Dermis blood vessel endothelial cell (primary cell): ENCODE measurements around the gene FAM181A. TPM values are rescaled to one million over a fixed set of nuclear protein-coding genes. Genes with fewer than 3 reads are reported as not detected.

ENCODE experiments used
- DNase-seq: peaks from one replicate; pipeline ENCODE4 v3.0.0; 2010
- total RNA-seq: library from RNA; depleted of rRNA; stranded (reverse); fragments of >200 nt; gene quantifications from 2 replicates; pipeline ENCODE4 v1.2.3, GENCODE V29; 2014

The FAM181A gene
- total RNA-seq, 1 donor from 2014 or later = not detected

DNA sequence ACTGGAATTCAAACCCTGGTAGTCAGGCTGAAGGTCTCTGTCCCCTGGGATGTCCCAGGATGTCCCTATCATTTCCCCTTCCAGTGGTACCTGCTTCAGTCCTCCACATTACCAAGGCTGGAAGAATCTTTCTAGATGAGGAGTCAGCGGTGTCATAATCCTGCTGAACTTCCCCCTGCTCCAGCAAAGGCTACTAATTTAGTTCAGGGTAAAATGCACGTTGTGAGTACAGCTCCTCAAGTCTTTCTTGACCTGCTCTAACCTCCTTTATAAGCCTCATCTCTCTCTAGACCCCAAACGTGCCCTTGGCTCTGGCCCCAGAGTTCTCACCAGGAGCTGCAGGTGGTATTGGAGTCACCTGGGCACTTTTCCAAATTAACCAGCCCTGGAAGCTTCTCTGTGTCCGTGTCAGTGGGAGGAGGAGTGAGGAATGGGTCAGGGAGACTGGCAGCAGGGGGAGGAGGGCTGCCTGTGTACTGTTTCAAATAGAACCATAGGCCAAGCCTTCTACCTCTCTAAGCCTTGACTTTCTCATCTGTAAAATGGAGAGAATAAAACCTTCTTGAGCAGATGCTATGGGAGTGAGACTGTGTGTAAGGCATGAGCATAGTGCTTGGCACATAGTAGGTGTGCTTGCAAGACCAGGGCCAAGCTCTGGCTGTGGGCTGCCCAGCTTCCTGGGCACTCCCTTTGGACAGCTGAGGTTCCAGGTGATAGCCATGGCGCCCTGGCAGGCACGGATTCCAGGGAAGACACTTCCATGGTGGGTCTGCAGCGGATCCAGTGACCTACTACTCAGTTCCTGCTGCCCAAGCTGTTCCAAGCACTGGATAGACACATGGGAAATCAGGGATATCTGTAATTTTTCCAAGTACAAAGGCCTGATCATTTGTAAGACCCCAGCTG lies 24.7 kb downstream of the FAM181A start:
- DNase-seq = no peak

DNA sequence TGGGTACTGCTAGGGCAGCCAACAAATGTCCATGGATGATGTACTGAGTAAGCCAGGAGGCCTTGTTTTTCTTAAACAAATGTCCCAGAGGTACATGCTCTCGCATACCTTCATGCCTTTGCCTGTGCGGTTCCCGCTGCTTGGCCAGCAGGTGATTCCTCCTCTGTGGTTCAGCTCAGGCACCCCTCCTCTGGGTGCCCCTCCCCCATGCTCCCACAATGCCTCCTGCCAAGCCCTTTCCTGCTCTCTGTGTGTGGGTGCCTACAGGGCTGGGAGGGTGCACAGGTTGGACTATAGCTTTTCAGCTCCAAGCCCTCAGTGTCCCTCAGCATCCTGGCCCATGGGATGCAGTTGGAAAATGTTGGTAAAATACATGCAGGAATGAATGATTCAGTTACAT lies 25.7 kb downstream of the FAM181A start:
- DNase-seq = no peak

DNA sequence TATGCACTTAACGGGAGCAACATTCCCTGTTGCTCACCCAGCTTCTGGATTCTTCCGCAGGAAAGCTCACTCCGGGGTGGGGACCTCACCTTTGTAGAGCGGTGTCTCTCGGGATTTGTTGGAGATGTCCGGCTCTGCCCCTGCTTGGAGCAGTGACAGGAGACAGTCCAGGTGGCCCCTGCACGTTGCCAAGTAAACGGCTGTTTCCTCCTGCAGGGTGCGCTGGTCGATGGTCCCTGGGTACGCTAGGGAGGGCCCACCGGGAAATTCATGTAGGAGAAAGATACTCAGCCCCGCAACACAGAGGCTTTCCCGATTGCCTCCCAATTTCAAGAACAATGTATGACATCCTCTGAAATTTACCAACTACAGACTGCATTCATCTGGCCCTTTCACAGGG lies 26.1 kb downstream of the FAM181A start:
- no peak for DNase-seq

DNA sequence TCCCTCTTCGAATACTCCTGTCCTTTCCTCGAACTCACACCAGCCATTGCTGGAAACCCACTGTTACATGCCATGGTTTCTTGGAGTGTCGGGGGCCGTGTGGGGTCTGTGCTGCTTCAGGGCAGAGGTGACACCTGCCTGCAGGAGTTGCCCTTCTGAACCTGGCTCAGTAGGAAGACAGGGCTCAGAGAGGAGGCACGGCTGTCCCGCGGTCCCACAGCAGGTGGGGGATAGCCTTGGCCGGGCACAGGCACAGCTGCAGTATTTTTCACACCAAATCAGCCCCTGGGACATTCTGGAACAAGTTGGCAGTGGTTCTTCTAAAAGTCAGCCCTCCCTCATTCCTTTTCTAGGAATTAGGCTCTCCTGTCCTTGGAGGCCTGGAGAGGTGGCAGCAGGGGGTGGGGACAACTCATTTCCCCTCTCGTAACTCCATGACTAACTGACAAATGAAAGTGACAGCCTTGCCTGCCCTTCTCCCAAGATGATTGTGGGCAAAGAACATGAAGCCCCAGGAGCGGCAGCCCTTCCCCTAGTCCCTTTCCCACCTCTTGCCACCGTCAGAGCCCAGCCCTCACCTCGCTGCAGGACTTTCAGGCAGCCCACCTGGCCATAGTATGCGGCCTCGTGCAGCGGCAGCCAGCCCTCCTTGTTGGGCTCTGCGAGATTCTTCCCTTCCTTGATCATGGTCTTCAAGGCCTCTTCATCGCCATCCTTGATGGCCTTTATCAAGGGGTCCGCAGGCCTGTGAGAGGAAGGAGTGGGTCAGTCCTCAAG lies 26.8 kb downstream of the FAM181A start:
- no peak for DNase-seq

DNA sequence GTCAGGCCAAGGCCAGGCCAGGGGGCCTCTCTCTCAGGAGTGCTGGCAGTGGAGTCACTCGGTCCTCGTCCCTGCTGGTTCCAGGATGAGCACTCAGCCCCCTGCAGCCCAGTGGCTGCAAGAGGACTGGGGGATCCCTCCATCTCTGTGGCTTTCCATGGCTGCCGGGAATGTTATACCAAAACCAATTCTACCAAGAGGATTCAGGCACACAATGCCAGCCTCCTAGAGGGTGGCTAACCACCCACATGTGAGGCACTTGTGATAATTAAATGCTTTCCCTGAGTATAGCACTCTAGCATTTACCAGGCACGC lies 27.3 kb downstream of the FAM181A start:
- DNase-seq = no peak

DNA sequence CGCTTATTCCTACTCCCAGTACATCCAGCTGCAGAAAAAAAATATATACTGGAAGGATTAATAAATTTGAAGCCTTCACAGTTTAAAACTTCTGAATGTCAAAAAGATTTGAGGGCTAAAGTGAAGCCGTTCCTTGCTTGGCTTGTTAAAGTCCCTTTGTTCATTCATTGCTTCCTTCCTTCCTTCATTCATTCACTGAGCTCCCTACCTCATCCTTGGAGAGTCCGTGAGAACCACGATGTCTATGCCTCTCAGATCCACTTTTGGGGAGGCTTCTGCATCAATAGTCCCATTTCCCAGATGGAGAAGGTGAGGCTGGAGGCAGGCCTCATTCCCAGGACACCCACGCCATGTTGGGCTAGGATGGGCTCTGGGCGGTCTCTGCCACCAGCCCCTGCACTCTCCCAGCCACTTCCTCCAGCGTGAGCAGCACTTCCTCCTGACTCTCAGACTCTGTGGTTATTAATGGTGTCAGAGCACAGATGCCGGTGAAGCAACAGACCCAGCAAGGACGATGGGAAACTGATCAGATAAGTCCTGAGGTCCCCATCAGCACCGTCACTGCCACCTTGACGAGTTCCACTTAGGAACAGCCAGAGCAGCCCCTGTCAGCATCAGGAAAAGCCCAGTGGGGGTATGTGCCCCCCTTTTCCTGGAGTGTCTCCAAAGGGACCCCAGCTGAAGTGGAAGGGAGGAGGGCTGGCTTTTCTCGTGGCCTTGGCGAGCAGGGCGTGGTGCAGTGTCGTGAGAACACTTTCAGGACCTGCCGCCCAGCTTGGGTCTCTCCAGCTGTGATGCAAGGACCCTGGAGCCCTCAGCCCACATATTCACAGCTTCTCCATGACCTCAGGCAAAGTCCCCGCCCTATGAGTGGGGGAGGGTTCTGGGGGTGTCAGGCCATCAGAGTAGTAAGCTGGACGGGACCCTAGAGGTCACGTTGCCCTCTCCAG lies 28.0 kb downstream of the FAM181A start:
- DNase-seq = peak; percentile 12

DNA sequence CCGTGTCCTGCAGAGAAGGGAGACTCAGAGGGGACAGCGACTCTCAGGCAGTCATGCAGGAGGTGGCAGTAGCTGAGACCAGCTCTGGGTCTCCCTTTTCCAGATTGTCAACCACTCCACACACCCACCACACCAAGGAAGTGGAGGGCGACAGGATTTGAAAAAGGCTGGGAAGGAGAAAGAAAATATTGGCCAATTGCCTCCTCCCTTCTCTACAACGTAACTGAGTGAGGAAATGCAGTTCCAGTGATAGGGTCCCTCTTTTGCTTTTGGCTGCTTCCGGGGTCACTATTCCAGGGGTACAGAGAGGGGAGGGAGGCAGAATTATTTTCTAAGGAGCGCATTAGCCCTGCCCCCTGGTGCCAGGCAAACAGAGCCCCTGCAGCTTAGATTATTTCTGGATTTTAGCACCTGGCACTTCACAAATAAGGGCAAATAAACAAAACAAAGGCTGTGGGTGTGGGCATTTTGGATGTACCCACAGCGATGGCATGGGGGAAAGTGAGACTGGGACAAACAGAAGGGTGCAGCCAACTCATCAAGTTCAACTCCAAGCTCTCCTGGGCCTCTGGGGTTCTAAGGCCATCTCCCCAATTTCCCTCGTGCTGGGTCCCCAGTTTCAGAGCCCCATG lies 28.8 kb downstream of the FAM181A start:
- no peak for DNase-seq

DNA sequence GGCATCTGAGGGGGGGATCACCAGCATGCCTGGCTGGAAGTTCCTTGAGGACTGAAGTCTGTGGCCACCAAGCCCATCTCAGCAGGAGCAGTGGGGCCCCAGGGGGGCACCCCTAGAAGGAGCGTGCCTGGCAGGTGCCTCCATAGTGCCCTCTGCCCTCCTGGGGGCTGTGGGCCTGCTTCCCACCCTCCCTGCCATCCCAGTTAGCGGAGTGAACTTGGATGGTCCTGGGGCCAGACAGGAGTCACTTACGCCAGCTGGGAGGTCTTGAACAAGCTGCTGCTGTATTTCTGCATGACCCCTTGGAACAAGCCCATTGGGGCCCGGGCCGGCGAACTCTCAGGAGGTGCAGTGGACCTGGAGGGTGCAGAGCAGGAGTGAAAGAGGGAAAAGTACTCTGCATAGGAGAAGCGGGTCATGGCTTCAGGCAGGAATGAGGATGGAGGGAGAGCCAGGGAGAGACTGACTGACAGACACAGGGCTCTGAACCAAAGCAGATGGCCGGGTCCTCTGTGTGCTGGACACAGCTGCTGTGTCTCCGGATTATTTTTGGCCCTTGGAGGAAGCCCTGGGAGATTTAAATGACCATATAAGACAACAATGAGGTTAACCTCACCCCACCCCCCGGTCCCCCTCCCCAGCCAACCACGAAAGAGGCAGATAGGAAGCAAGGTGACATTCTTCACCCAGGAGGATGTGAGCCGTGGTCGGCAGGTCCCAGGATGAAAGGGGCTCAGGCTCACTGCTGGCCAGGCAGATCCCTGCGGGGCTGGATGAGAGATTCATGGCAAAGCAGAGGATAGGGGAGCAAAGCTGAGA lies 29.6 kb downstream of the FAM181A start:
- DNase-seq = no peak

DNA sequence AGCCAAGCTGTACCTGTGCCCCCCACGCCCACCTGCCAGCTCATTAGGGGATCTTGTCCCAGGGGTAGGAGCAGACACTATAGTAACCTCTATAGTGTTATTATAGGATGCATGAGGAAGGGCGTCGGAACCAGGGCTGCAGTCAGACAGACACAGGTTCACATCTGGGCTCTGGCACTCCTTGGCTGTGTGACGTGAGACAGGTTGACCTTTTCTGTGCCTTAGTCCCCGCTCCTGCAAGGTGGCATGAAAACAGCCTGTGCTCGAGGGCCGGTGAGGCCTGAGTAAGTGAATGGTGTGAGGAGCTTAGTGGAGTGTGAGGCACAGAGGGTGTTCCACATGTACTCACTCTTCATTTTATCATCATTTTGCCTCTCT lies 30.2 kb downstream of the FAM181A start:
- DNase-seq = no peak

DNA sequence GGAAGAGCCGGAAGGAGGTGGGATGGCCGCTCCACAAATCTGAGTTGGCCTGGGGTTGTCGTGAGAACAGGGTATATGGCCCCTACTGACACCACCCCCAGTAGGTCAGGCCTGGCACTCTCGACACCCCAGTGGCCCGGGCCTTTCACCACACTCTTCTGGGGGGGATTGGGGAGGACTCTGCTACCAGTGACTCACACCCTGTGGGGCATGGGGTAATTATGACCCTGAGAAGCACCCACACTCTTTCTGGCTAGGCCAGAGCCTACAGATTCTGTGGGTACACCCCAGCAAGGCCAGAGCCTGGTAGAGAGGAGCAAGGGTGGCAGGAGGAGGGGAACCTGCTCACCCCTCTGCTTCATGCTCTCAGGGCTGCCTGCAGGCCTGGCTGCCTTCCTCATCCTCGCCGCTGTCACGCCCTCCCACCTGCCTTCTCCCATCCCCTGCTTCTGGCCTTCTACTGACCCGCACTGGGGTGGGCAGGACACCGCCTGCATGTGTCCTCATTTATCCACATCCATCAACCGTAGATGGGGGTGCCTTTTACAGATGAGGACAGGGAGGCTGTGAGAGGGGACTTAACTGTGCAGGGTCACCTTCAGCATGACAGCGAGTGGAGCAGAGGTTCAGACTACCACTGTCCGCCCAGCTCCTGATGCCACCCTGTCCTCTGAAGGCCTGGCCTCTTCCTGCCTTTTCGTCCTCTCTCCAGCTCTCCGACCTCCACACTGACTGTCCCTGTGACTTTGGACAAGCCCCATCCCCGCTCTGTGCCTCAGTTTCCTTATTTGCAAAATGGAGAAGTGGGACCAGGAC lies 30.8 kb downstream of the FAM181A start:
- DNase-seq = no peak

DNA sequence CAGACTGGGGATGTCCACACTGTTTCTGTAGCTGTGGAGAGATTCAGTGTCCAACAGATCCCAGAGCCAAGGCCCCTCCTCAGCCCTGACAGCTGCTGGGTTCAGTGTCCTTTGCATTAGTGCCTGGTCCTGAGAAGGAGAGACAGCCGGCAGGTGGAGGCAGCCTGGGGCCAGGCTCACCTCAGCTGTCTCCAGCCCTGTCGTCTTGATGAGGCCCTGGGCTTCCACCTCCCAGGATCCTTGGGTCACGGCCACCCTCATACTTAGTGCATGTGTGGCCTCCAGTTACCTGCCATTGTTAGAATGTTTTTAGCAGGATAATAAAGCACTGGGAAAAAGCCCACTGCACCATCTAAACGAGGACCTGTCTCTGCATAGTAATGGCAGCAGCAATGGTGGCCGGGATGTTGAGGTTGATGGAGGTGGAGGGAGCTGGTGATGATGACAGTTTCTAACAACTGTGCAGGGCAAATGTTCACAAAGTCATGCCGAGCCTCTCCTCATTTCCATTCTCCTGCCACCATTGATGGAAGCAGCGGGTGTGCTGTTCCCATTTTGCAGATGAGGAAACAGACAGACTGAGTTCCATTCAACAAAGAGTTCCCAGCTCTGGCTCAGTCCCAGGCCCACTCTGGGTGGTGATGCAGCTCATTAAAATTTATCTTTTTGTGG lies 31.6 kb downstream of the FAM181A start:
- DNase-seq = no peak

DNA sequence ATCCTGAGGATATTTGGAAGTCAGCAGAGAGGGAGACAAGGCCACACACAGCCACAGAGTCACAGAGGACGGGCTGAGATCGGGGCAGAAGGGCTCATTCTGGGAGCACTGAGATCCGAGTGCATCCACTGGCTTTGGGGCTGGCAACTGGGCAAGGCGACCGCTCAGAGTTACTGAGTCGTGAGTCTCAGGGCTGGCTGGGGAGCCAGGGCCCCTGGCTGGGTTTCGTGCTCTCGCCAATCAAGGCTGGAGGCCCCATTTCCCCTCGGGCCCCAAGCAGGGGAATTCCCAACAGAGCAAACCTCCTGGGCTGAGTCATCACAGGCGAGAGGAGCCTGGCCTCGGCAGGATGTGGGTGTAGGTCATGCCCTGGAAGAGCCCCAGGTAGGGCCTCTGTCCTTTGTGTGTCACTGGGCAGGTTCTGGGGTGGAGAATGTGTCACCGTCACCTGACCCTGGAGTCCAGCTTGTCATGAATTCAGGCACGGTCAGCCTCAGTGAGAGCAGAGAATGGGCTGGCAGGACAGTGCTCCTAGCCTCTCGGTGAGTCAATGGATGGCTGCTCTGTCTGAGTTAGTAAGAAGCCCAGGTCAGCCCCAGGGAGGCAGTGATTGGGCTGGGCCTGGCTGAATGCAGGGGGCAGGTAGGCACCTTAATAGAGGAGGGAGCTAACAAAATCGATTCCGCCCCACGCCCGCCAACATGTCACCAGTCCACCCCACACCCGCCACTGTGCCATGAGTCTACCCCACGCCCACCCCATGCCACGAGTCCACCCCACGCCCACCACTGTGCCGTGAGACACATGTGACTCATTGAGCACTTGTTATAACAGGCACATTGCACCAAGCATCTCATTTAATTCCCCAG lies 32.3 kb downstream of the FAM181A start:
- peak; percentile 77 for DNase-seq

DNA sequence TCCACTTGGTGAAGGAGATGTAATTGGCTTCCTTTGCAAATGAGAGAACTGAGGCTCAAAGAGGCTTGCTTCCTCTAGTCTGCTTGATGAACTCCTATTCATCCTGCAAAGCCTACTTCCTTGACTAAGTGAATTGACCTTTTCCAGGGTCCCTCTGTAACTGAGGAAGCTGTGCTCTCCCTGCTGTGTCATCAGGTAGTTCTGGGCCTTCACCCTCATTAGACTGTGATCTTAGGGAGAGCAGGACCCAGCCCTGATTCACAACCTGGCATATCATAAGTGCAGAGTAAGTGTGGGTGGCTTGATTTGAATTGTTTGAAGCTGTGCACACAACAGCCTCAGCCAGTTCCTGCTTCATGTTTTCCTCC lies 32.9 kb downstream of the FAM181A start:
- no peak for DNase-seq

DNA sequence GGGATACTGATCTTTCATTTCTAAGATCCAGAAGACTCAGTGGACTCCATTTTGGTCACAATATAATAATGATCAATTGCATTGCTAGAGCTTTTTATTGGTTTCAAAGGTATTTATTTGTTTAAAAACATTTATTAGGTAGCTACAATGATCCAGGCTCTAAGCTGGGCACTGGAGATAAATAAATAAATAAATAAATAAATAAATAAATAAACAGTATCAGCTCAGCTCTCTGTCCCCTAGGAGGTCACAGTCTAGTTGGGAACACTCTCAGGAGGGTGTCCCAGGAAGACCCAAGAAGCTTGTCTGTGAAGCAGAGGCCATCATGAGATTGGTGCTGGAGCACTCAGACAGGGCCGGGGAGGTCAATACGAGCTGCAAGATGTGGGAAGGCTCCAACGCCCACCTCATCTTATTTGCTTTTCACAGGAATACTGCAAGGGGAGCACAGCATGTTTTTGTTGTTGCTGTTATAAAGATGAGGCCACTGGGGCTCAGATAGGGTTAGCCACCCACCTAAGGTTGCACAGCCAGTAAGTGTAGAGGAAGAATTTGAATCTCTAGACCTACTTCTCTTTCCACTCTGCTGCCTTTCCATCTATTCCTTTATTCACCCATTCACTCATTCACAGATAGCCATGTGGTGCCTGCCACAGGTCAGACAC lies 33.8 kb downstream of the FAM181A start:
- no peak for DNase-seq

DNA sequence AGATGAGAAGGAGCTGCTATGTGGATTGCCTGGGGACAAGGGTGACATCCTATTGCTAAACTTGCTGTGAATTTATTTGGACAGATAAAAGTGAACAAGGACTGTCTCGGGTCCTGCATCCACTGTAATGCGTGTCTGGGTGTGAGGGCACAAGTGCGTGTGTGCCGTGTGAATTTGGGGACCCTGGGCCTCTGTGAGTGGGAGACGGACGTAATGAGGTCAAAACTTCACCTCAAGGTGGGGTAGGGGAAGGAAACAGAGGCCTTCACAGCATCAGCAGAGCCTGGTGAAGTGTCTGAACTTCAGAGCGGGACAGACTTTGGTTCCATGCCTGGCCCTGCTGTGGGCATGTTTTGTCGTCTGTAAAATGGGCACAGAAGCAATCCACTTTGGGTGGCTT lies 34.5 kb downstream of the FAM181A start:
- DNase-seq = no peak

DNA sequence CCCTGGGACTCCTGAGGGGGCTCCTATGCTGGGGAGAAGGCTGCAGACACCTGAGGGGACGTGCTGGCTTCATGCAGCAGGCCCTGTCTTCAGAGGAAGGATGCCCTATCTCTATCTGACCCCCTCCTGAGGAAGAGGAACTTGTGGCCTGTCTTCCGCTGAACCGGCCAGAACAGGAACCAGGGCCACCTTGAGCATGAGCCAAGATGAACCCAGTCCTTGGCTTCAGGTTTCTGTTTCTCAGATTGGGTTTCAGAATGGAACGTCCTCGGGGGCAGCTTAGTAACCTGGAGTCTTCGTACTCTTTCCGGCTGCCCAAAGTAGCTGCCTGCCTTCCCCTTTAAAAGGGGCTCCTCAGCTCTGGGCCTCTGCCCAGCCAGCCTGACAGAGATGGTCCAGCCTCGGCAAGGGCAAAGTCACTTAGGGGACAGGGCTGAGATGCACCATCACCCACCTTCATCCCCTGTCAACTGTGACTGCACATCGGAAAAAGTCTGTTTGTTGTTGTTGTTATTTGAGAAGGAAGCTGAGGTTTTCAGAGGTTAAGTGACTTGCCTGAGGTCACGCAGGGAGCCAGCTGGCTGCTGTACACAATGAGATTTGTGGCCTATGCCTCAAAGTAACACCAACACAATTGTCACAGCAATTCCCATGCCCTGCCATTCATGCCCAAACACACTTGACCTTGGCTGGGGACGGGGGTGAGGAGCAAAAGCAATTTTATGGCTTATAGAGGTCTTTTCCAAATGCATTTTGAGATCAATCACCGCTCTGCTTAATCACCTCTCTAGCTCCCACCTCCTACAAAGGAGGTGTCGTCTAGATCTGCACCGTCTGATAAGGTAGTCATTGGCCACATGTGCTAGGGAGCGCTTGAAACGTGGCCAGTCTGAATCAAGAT lies 35.8 kb downstream of the FAM181A start:
- peak; percentile 21 for DNase-seq

DNA sequence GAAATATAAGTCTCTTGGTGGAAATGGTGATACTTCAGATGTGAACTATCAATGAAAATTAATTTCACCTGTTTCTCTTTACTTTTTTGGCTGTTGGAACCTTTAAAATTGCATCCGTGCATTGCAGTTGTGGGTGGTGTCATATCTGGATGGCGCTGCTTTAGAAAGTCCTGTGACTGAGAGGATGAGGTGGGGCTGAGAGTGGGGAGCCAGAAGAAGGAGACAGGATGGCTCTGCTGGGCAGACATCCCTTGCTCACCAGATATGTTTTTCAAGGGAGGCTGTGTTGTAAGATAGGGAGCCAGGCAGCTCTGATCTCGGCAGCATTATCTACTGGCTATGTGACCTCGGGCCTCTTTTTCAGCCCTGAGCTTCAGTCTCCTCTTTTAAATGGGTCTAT lies 36.5 kb downstream of the FAM181A start:
- DNase-seq = no peak
